Ovary (tissue), 9 donors: Measurements from ENCODE around the gene CENPN. TPM values are rescaled to one million over a fixed set of nuclear protein-coding genes. Genes with fewer than 3 reads are reported as not detected.

Experiments used
- DNase-seq, 5 donors: peaks; one replicate each; pipeline ENCODE4 v3.0.0-alpha.2; 2019 to 2020
- H3K27ac ChIP-seq, 2 donors: fragments of 200-600 bp; one replicate each; pipeline versions ENCODE4 v1.5.1 to v1.8.0; 2019 to 2022
- H3K27me3 ChIP-seq: fragments of 200-600 bp; one replicate; pipeline ENCODE4 v1.8.0; 2022
- H3K36me3 ChIP-seq: fragments of 200-600 bp; sonication (generic); one replicate; pipeline ENCODE4 v1.5.1; 2019
- H3K4me1 ChIP-seq: one replicate; pipeline ENCODE4 v1.8.1; 2013; ENCODE audit warnings: mild to moderate bottlenecking, moderate library complexity; ENCODE audit not compliant: insufficient read depth
- H3K4me3 ChIP-seq: fragments of 200-600 bp; sonication (generic); one replicate; pipeline ENCODE4 v1.5.1; 2017
- H3K9me3 ChIP-seq, 2 donors: fragments of 200-600 bp in 1 of 2; sonication (generic) in 1 of 2; one replicate each; pipeline versions ENCODE4 v1.5.1 to v1.8.1; 2013 to 2019; ENCODE audit warnings: mild to moderate bottlenecking in 1 of 2, moderate library complexity in 1 of 2
- CTCF ChIP-seq, 3 donors: fragments of 450-650 bp in 2 of 3; fragments of 200-600 bp in 1 of 3; IDR thresholded peaks; one replicate each; pipeline versions ENCODE4 v1.5.1 to v1.8.0; 2016 to 2022; ENCODE audit warnings: antibody characterized with exemption in 3 of 3, mild to moderate bottlenecking in 1 of 3
- EP300 ChIP-seq: sonication (generic); formaldehyde crosslinking; IDR thresholded peaks from one replicate; pipeline ENCODE4 v1.6.1; 2017; ENCODE audit warnings: antibody characterized with exemption
- POLR2A ChIP-seq: fragments of 450-650 bp; IDR thresholded peaks from one replicate; pipeline ENCODE4 v1.6.1; 2017; ENCODE audit warnings: antibody characterized with exemption, mild to moderate bottlenecking, moderate library complexity
- WGBS, 3 donors: extraction: QIAGEN DNeasy Blood & Tissue Kit in 1 of 3; methylation state at CpG; one replicate each; pipeline versions ENCODE4 v1.1.5 to v1.1.7; 2013 to 2017; 5-methylcytosine and 5-hydroxymethylcytosine counted together
- intact Hi-C, 4 donors: fragments of 100-400 bp; cut with DNase I; formaldehyde crosslinking; loops; one replicate each; pipeline versions ENCODE4 v1.11.0 to v1.15.1; 2022 to 2023
- polyA plus RNA-seq, 2 donors: library from polyadenylated mRNA; stranded (reverse); fragments of 200-250 nt in 1 of 2; fragments of 350-450 nt in 1 of 2; fragmentation: Illumina TruSeq in 1 of 2; extraction: RNeasy Lipid Tissue Mini Kit (QIAGEN cat#74804) in 1 of 2; gene quantifications; one replicate each; pipeline ENCODE4 v1.2.3, GENCODE V29; 2013 to 2014
- total RNA-seq, 7 donors: library from RNA; depleted of rRNA in 2 of 7; stranded (reverse); fragments of >200 nt in 2 of 7; fragmentation: NEBNext Ultra II Directional in 3 of 7; extraction: Animal tissue kit (Norgen Biotek cat#: 25700) in 3 of 7; gene quantifications; one replicate each; pipeline versions ENCODE4 v1.1.0 to v1.2.4, GENCODE V29; 2016 to 2023
- donor health status: DM: no; HTN: no; CAD: no; lungs with moderate emphysema.
- donor health status: DM: no; HTN: no; CAD: no.
- donor health status: Bipolar disorder and iron deficiency.
- donor health status: DM: yes; HTN: yes; CAD: no.
- donor health status: DM: no; HTN: no; CAD: no.
- donor health status: DM: yes; HTN: yes; CAD: no.

CENPN gene
- total and polyA plus RNA-seq, 9 donors: 1.4 to 8.2 (median 2.8) TPM

- intact Hi-C loops: no loop called here
- H3K36me3 ChIP-seq: no peaks in the 10 kb centered on the region
- TF ChIP-seq CTCF (IDR thresholded peaks at IDR 0.05) (no peak), POLR2A (no peak), EP300 (no peak)
- no peaks in the 10 kb centered on the region for H3K27me3 ChIP-seq
- no peaks in the 10 kb centered on the region for H3K4me1 ChIP-seq
- no peak overlapping the region for H3K27ac ChIP-seq
- DNase-seq: no peak
- no peaks in the 10 kb centered on the region for H3K9me3 ChIP-seq
- H3K4me3 ChIP-seq: no peak overlapping the region
These were observed 25.9 kb upstream of the CENPN start for GRCh38 chr16:80981103-80981502.

- Histone ChIP-seq H3K27ac (no peak overlapping the region), H3K4me1 (no peaks in the 10 kb centered on the region), H3K36me3 (no peaks in the 10 kb centered on the region), H3K4me3 (no peak overlapping the region), H3K9me3 (no peaks in the 10 kb centered on the region), H3K27me3 (no peaks in the 10 kb centered on the region)
- intact Hi-C loops: no loop called here
- 73 to 74% (median 74%) methylated on average over 4 of the region's 4 CpGs for WGBS, 3 donors
- no peak for DNase-seq
- TF ChIP-seq CTCF (IDR thresholded peaks at IDR 0.05) (no peak), EP300 (no peak), POLR2A (no peak)
These were observed 24.4 kb upstream of the CENPN start for GRCh38 chr16:80982646-80983045.

- Histone ChIP-seq H3K36me3 (no peaks in the 10 kb centered on the region), H3K4me1 (no peaks in the 10 kb centered on the region), H3K27ac (no peak overlapping the region), H3K9me3 (no peaks in the 10 kb centered on the region), H3K4me3 (no peak overlapping the region), H3K27me3 (no peaks in the 10 kb centered on the region)
- no peak for DNase-seq
- TF ChIP-seq POLR2A (no peak), EP300 (no peak), CTCF (IDR thresholded peaks at IDR 0.05) (no peak)
- intact Hi-C loops: no loop called here
- WGBS, 3 donors: 82 to 86% (median 86%) methylated on average over 6 of the region's 6 CpGs
These were observed 22.7 kb upstream of the CENPN start for GRCh38 chr16:80984124-80984892.

- no peaks in the 10 kb centered on the region for H3K4me1 ChIP-seq
- WGBS, 3 donors: 40 to 47% (median 45%) methylated on average over 2 of the region's 2 CpGs
- DNase-seq: no peak
- H3K27me3 ChIP-seq: no peaks in the 10 kb centered on the region
- TF ChIP-seq EP300 (no peak), CTCF (IDR thresholded peaks at IDR 0.05) (no peak), POLR2A (no peak)
- no peak overlapping the region for H3K4me3 ChIP-seq
- no peaks in the 10 kb centered on the region for H3K36me3 ChIP-seq
- intact Hi-C loops: no loop called here
- no peak overlapping the region for H3K27ac ChIP-seq
- no peaks in the 10 kb centered on the region for H3K9me3 ChIP-seq
These were observed 21.4 kb upstream of the CENPN start for GRCh38 chr16:80985611-80986010.
